T-helper 1 cell treated with Interleukin-12 subunit alpha and Interleukin-12 subunit beta and Interleukin-4 antibody, amounts not matched to agents 30 μg/mL and 1 μg/mL, for 36 hours (primary cell): Measurements from ENCODE around the gene HIKESHI.

ENCODE experiments used
- H3K27ac Mint-ChIP-seq: one replicate; pipeline ENCODE4 v1.8.0; 2021; ENCODE audit warnings: mild to moderate bottlenecking, mixed read lengths
- H3K27me3 Mint-ChIP-seq: one replicate; pipeline ENCODE4 v1.8.0; 2021; ENCODE audit warnings: low read depth, mixed read lengths
- H3K36me3 Mint-ChIP-seq: one replicate; pipeline ENCODE4 v1.8.0; 2021; ENCODE audit warnings: low read depth, mixed read lengths
- H3K4me1 Mint-ChIP-seq: one replicate; pipeline ENCODE4 v1.8.0; 2021; ENCODE audit warnings: low read depth, mixed read lengths
- H3K4me3 Mint-ChIP-seq: one replicate; pipeline ENCODE4 v1.8.0; 2021; ENCODE audit warnings: mild to moderate bottlenecking, moderate library complexity, mixed read lengths
- H3K9me3 Mint-ChIP-seq: one replicate; pipeline ENCODE4 v1.8.0; 2021; ENCODE audit warnings: mixed read lengths

Gene HIKESHI

GRCh38 chr11:86374586-86374985 lies 72.5 kb downstream of the HIKESHI start, which contains the start of gene CCDC81:
CCDC81 (plus strand) TSS chr11:86374887; CDS start chr11:86375164, 277 bp downstream.
- peaks cover 15% of the 10 kb centered on the region for H3K27me3 Mint-ChIP-seq
- H3K36me3 Mint-ChIP-seq, result peaks cover 5% of the 10 kb centered on the region
- H3K4me3 Mint-ChIP-seq, result no peak within 1 kb of the TSS
- peaks cover 8% of the 10 kb centered on the region for H3K4me1 Mint-ChIP-seq
- H3K27ac Mint-ChIP-seq, result no peak within 1 kb of the TSS
- peaks cover 17% of the 10 kb centered on the region for H3K9me3 Mint-ChIP-seq

- H3K9me3 Mint-ChIP-seq, result peaks cover 11% of the 10 kb centered on the region
- no peaks in the 10 kb centered on the region for H3K4me1 Mint-ChIP-seq
- peaks cover 15% of the 10 kb centered on the region for H3K27me3 Mint-ChIP-seq
- no peak overlapping the region for H3K27ac Mint-ChIP-seq
- peaks cover 2% of the 10 kb centered on the region for H3K36me3 Mint-ChIP-seq
- no peak overlapping the region for H3K4me3 Mint-ChIP-seq
Observed at GRCh38 chr11:86377972-86378371, 75.9 kb downstream of the HIKESHI start.

GRCh38 chr11:86380295-86381059 lies 78.4 kb downstream of the HIKESHI start:
- Mint-ChIP-seq H3K4me3 (no peak overlapping the region), H3K4me1 (no peaks in the 10 kb centered on the region), H3K9me3 (peaks cover 6% of the 10 kb centered on the region), H3K27me3 (peaks cover 4% of the 10 kb centered on the region), H3K27ac (no peak overlapping the region), H3K36me3 (peaks cover 2% of the 10 kb centered on the region)

- Mint-ChIP-seq H3K9me3 (no peaks in the 10 kb centered on the region), H3K4me1 (no peaks in the 10 kb centered on the region), H3K27ac (no peak overlapping the region), H3K36me3 (no peaks in the 10 kb centered on the region), H3K27me3 (no peaks in the 10 kb centered on the region), H3K4me3 (no peak overlapping the region)
Observed at GRCh38 chr11:86383041-86383955, 81.3 kb downstream of the HIKESHI start.

- Mint-ChIP-seq H3K27me3 (no peaks in the 10 kb centered on the region), H3K27ac (no peak overlapping the region), H3K4me3 (no peak overlapping the region), H3K36me3 (peaks cover 2% of the 10 kb centered on the region), H3K9me3 (peaks cover 4% of the 10 kb centered on the region), H3K4me1 (no peaks in the 10 kb centered on the region)
Observed at GRCh38 chr11:86386283-86386682, 84.2 kb downstream of the HIKESHI start.

- Mint-ChIP-seq H3K4me1 (no peaks in the 10 kb centered on the region), H3K27me3 (no peaks in the 10 kb centered on the region), H3K27ac (no peak overlapping the region), H3K36me3 (peaks cover 2% of the 10 kb centered on the region), H3K9me3 (peaks cover 4% of the 10 kb centered on the region), H3K4me3 (no peak overlapping the region)
Observed at GRCh38 chr11:86386746-86387145, 84.7 kb downstream of the HIKESHI start.

GRCh38 chr11:86388198-86388597 lies 86.2 kb downstream of the HIKESHI start:
- Mint-ChIP-seq H3K27ac (no peak overlapping the region), H3K4me1 (no peaks in the 10 kb centered on the region)

GRCh38 chr11:86390487-86390886 lies 88.4 kb downstream of the HIKESHI start:
- Mint-ChIP-seq H3K27me3 (no peaks in the 10 kb centered on the region), H3K27ac (no peak overlapping the region), H3K9me3 (peaks cover 4% of the 10 kb centered on the region), H3K36me3 (peaks cover 2% of the 10 kb centered on the region), H3K4me3 (no peak overlapping the region), H3K4me1 (no peaks in the 10 kb centered on the region)

More at GRCh38 chr11:86388198-86388597, 86.2 kb downstream of the HIKESHI start:
- Mint-ChIP-seq H3K9me3 (peaks cover 4% of the 10 kb centered on the region), H3K4me3 (no peak overlapping the region), H3K27me3 (no peaks in the 10 kb centered on the region), H3K36me3 (peaks cover 2% of the 10 kb centered on the region)

- H3K36me3 Mint-ChIP-seq, result peaks cover 2% of the 10 kb centered on the region
Observed at GRCh38 chr11:86395061-86395551, 93.1 kb downstream of the HIKESHI start.

More at GRCh38 chr11:86395061-86395551, 93.1 kb downstream of the HIKESHI start:
- H3K4me3 Mint-ChIP-seq, result no peak overlapping the region
- no peak overlapping the region for H3K27ac Mint-ChIP-seq
- no peaks in the 10 kb centered on the region for H3K9me3 Mint-ChIP-seq
- H3K4me1 Mint-ChIP-seq, result no peaks in the 10 kb centered on the region
- H3K27me3 Mint-ChIP-seq, result no peaks in the 10 kb centered on the region
